Activated naive CD8-positive, alpha-beta T cell treated with anti-CD3 and anti-CD28 coated beads, Interleukin-2, amount 50 U/mL, for 24 hours (primary cell): ENCODE measurements around the gene KDM4B.
A peak's percentile ranks its signal among the peaks of the same experiment; 100 is the strongest.

ENCODE experiments used
- ATAC-seq: fragments of 150-1000 bp; cut with Tn5 transposase; one replicate; pipeline ENCODE4 v1.10.0; 2021
- DNase-seq: peaks from one replicate; pipeline ENCODE4 v3.0.0; 2021
- H3K27ac Mint-ChIP-seq: one replicate; pipeline ENCODE4 v1.8.0; 2021; ENCODE audit warnings: mild to moderate bottlenecking, mixed read lengths
- H3K27me3 Mint-ChIP-seq: one replicate; pipeline ENCODE4 v1.8.0; 2021; ENCODE audit warnings: mixed read lengths
- H3K36me3 Mint-ChIP-seq: one replicate; pipeline ENCODE4 v1.8.0; 2021; ENCODE audit warnings: low read depth, mixed read lengths
- H3K4me1 Mint-ChIP-seq: one replicate; pipeline ENCODE4 v1.8.0; 2021; ENCODE audit warnings: mixed read lengths
- H3K4me3 Mint-ChIP-seq: one replicate; pipeline ENCODE4 v1.8.0; 2021; ENCODE audit warnings: mild to moderate bottlenecking, moderate library complexity, mixed read lengths
- H3K9me3 Mint-ChIP-seq: one replicate; pipeline ENCODE4 v1.8.0; 2021; ENCODE audit warnings: mixed read lengths

The KDM4B gene

DNA sequence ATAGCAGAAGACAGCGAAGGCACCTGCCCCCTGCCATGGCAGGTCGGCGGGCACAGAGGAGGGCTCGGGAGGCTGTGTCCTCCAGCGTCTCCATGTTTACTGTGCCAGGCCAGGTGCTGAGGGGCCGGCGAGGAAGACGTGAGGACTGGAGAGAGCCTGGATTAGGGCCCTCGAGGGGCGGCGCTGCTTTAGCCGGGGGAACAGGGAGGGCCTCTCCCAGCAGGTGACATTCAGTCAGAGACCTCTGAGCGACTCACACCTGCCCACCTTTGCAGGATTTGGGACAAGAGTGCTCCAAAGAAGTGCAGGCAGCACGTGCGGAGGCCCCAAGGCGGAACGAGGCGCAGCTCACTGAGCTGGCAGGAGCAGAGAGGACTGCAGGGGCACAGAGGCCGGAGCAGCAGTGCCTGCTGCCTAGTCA, 17.6 kb downstream of the KDM4B start:
- ATAC-seq (no peak), DNase-seq (no peak)
- Mint-ChIP-seq H3K9me3 (no peaks in the 10 kb centered on the region), H3K36me3 (no peaks in the 10 kb centered on the region), H3K27me3 (no peaks in the 10 kb centered on the region), H3K4me3 (no peak overlapping the region), H3K27ac (no peak overlapping the region), H3K4me1 (peaks cover 8% of the 10 kb centered on the region)

DNA sequence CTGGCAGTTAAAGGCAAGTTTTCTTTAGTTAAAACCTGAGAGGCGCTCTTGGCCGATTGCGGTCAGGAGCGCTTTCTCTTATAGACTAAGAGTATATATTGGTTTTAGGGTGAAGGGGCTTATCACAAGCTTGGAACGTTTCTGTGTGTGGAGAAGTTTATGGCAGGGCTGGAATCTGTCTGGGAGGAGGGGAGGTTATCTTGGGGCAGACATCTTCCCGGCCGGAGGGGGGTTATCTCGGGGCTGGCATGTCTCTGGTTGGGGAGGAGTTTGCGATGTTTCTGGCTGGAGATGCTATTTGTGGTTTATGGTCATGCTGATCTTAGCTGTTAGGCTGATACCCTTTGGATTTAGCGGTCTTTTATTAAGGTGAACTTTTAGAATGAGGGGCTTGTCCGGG, 18.3 kb downstream of the KDM4B start:
- ATAC-seq (no peak), DNase-seq (no peak)
- peaks cover 10% of the 10 kb centered on the region for H3K4me1 Mint-ChIP-seq
- no peak overlapping the region for H3K4me3 Mint-ChIP-seq
- no peaks in the 10 kb centered on the region for H3K9me3 Mint-ChIP-seq
- H3K27ac Mint-ChIP-seq, result no peak overlapping the region
- peaks cover 2% of the 10 kb centered on the region for H3K36me3 Mint-ChIP-seq
- no peaks in the 10 kb centered on the region for H3K27me3 Mint-ChIP-seq

DNA sequence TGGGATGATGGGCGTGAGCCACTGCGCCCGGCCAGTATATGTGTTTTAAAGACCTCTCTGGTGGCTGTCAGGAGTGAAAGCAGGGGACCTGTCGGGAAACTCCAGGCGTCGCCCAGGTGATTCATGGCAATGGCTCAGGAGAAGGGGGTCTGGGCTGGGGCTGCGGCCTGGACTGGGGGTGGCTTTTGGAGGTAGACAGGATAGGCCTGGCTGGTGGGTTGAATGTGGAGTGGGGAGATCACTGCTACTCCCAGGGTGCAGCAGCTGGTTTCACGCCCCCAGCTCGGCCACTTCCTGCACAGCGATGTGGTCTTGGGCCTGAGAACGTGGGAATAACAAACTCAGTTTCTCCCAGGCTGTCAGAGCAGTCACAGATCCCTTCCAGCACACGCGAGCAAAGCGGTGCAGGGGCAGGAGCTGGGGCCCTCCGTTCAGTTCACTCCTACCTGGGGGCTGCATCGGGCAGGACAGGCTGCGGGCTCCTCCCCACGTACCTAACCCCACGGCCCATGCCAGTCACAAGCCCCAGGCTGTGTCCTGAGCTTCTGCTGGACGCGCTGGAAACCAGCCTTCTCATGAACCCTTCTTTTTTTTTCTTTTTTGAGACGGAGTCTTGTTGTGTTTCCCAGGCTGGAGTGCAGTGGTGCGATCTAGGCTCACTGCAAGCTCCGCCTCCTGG, 18.9 kb downstream of the KDM4B start:
- no peak overlapping the region for H3K27ac Mint-ChIP-seq
- H3K9me3 Mint-ChIP-seq, result no peaks in the 10 kb centered on the region
- H3K4me1 Mint-ChIP-seq, result peaks cover 10% of the 10 kb centered on the region
- no peaks in the 10 kb centered on the region for H3K27me3 Mint-ChIP-seq
- DNase-seq (no peak), ATAC-seq (no peak)
- no peak overlapping the region for H3K4me3 Mint-ChIP-seq
- peaks cover 3% of the 10 kb centered on the region for H3K36me3 Mint-ChIP-seq

DNA sequence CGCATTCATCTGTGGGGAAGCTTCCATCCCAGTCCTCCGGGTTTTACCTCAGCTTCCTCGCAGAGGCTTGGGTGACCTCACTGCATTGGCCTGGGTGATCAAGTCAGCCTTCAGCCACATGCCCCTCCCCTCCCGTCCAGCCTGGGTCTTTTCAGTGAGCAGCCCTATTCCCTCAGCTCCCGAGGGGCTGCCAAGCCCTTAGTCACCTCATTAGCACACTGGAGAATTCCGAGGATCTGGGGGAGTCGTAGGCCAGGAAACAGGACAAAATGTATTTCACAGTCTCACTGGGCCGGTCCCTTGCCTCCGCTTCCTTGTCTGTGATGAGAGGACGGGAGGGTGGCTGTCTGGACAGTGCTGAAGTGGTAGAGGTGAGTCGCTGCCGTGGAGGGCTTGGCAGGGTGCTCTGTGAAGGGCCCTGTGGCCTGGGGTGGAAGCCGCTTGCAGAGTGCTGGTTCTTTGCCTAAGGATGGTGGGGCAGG, 19.9 kb downstream of the KDM4B start:
- Mint-ChIP-seq H3K36me3 (peaks cover 6% of the 10 kb centered on the region), H3K9me3 (no peaks in the 10 kb centered on the region), H3K4me1 (peaks cover 10% of the 10 kb centered on the region), H3K4me3 (no peak overlapping the region), H3K27ac (no peak overlapping the region), H3K27me3 (no peaks in the 10 kb centered on the region)
- no peak for ATAC-seq
- no peak for DNase-seq

DNA sequence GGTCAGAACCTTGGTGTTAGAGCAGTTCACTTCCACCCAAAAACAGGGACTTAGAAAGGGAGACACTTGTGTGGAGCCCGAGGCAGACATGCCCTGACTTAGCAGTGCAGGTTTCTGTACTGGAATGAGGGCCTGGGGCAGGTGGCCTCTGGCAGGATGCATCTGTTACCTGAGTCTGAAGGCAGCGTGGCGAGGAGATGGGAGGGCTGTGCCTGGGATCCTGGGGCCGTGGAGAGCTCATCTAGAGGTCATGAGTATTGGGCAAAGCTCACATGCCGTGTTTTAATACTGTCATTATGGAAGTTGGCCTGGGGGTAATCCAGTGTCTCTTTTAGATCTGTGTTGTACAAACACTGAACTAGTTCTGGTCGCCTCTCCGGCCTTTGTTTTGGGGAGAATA, 21.4 kb downstream of the KDM4B start:
- peaks cover 12% of the 10 kb centered on the region for H3K4me1 Mint-ChIP-seq
- no peaks in the 10 kb centered on the region for H3K9me3 Mint-ChIP-seq
- no peak overlapping the region for H3K4me3 Mint-ChIP-seq
- no peak for DNase-seq
- ATAC-seq, result no peak
- H3K27me3 Mint-ChIP-seq, result no peaks in the 10 kb centered on the region
- no peak overlapping the region for H3K27ac Mint-ChIP-seq
- peaks cover 6% of the 10 kb centered on the region for H3K36me3 Mint-ChIP-seq

DNA sequence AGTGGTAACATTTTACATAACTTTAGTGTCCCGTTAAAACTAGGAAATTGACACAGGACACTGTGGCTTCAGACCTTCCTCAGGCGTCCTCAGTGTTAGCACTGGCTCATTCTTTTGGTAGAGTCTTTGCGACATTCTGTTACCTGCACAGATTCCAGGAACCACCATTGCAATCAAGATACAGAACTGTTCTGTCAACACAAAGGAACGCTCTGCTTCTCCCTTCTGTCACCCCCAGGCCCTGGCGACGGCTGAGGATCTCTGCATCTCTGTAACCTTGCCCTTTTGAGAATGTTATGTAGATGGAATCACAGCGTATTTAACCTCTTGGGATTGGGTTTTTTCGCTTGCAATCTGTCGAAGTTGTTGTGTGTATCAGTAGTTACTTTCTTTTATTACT, 22.6 kb downstream of the KDM4B start:
- Mint-ChIP-seq H3K36me3 (peaks cover 12% of the 10 kb centered on the region), H3K4me3 (no peak overlapping the region)

DNA sequence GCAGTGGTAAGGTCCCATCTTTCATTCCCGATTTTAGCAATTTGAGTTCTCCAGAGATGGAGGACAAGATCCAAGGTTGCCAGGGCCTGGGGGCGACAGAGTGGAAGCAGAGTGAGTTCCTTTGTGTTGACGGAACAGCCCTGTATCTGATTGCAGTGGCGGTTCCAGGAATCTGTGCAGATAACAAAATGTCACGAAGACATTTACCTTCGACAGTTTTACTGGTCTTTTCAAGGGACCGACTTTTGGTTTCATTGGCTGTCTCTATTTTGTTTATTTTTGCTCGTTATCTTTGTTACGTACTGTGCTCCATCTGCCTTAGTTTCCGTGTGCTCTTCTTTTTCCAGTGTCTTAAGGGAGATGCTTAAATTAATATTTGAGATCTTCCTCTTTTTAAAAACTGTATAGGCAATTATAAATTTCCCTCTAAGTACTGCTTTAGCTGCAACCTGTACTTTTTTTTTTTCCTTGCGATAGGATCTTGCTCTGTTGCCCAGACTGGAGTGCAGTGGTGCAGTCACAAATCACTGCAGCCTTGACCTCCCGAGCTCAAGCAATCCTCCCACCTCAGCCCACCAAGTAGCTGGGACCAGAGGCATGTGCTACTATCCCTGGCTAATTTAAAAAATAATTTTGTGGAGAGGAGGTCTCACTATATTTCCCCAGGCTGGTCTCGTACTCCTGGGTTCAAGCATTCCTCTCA, 23.2 kb downstream of the KDM4B start:
- peaks cover 12% of the 10 kb centered on the region for H3K36me3 Mint-ChIP-seq
- DNase-seq (no peak), ATAC-seq (no peak)
- H3K27ac Mint-ChIP-seq, result no peak overlapping the region
- H3K9me3 Mint-ChIP-seq, result no peaks in the 10 kb centered on the region
- no peaks in the 10 kb centered on the region for H3K27me3 Mint-ChIP-seq
- peaks cover 12% of the 10 kb centered on the region for H3K4me1 Mint-ChIP-seq
- no peak overlapping the region for H3K4me3 Mint-ChIP-seq

More for the DNA sequence above, 22.6 kb downstream of the KDM4B start:
- DNase-seq, result no peak
- H3K9me3 Mint-ChIP-seq, result no peaks in the 10 kb centered on the region
- no peaks in the 10 kb centered on the region for H3K27me3 Mint-ChIP-seq
- ATAC-seq, result no peak
- H3K4me1 Mint-ChIP-seq, result peaks cover 12% of the 10 kb centered on the region
- H3K27ac Mint-ChIP-seq, result no peak overlapping the region

DNA sequence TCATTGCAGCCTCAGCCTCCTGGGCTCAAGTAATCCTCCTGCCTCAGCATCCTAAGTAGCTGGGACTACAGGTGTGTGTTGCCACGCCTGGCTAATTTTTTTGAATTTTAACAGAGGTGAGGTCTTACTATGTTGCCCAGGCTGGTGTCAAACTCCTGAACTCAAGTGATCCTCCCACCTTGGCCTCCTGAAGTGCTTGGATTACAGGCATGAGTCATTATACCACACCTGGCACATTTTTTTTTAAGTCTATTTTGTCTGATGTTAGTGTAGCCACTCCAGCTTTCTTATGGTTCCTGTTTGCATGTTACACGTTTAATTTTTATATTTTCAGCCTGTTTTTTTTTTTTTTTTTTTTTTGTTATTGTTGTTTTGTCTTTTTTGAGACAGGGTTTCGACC, 24.8 kb downstream of the KDM4B start:
- no peaks in the 10 kb centered on the region for H3K27me3 Mint-ChIP-seq
- no peaks in the 10 kb centered on the region for H3K9me3 Mint-ChIP-seq
- H3K36me3 Mint-ChIP-seq, result peaks cover 12% of the 10 kb centered on the region
- H3K4me3 Mint-ChIP-seq, result no peak overlapping the region
- H3K4me1 Mint-ChIP-seq, result peaks cover 4% of the 10 kb centered on the region
- ATAC-seq, result no peak
- no peak overlapping the region for H3K27ac Mint-ChIP-seq
- DNase-seq, result no peak

DNA sequence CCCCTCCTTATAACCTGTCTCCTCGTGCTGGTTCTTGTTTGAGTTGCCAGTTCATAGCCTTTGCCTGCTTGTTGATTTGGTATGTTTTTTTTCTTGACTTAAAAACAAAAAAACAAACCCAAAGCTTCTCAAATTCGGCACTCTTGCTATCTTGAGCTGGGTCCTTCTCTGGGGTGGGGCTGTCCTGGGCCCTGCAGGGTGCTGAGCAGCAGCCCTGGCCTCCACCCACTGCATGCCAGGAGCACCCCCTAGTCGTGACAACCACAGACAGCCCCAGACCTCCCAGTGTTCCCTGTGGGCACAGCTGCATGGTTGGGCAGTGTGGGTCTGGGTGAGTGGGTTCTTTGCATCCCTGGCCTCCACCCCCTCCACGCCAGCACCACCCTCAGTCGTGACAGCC, 27.8 kb downstream of the KDM4B start:
- Mint-ChIP-seq H3K9me3 (no peaks in the 10 kb centered on the region), H3K36me3 (peaks cover 12% of the 10 kb centered on the region), H3K27me3 (no peaks in the 10 kb centered on the region), H3K27ac (no peak overlapping the region), H3K4me3 (no peak overlapping the region), H3K4me1 (peaks cover 7% of the 10 kb centered on the region)
- ATAC-seq (no peak), DNase-seq (no peak)

DNA sequence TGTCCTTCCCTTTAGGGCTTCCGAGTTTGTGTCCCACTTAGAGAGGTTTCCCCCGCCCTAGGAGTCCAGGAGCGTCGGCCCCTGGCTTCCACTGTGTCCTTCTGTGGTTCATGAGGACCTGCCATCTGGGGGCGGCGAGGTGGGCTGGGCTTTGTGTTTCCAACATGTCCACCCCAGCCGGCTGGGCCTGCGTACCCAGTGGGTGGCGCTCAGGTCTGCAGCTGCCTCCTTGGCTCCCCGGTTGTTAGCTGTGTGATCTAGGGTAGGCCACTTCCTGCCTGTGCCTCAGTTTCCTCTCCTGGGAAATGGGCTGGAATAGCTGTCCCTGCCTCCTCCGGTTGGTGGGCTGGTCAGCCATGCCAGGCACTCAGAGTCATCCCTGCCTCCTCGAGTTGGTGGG, 28.4 kb downstream of the KDM4B start:
- no peaks in the 10 kb centered on the region for H3K27me3 Mint-ChIP-seq
- no peak overlapping the region for H3K4me3 Mint-ChIP-seq
- no peaks in the 10 kb centered on the region for H3K9me3 Mint-ChIP-seq
- H3K27ac Mint-ChIP-seq, result no peak overlapping the region
- H3K36me3 Mint-ChIP-seq, result peaks cover 9% of the 10 kb centered on the region
- DNase-seq (no peak), ATAC-seq (no peak)
- peaks cover 6% of the 10 kb centered on the region for H3K4me1 Mint-ChIP-seq

DNA sequence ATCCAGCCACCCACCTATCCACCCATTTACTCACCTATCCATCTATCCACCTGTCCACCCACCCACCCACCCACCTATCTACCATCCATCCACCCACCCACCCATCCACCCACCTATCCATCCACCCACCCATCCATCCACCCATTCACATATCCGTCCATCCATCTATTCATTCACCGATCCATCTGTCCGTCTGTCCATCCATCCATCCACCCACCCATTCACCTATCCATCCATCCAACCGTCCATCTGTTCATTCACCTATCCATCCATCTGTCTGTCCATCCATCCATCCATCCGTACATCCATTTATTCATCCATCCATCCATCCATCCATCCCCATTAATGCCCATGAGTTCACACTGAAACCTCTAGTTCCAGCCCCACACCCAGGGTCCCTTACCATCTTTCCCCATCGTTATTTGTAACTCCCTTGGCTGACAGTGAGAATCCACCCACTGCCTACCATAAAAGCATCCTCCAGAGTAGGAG, 31.3 kb downstream of the KDM4B start:
- no peaks in the 10 kb centered on the region for H3K9me3 Mint-ChIP-seq
- H3K4me3 Mint-ChIP-seq, result no peak overlapping the region
- no peak overlapping the region for H3K27ac Mint-ChIP-seq
- no peak for DNase-seq
- H3K36me3 Mint-ChIP-seq, result peaks cover 5% of the 10 kb centered on the region
- peaks cover 4% of the 10 kb centered on the region for H3K4me1 Mint-ChIP-seq
- ATAC-seq, result no peak
- H3K27me3 Mint-ChIP-seq, result no peaks in the 10 kb centered on the region

DNA sequence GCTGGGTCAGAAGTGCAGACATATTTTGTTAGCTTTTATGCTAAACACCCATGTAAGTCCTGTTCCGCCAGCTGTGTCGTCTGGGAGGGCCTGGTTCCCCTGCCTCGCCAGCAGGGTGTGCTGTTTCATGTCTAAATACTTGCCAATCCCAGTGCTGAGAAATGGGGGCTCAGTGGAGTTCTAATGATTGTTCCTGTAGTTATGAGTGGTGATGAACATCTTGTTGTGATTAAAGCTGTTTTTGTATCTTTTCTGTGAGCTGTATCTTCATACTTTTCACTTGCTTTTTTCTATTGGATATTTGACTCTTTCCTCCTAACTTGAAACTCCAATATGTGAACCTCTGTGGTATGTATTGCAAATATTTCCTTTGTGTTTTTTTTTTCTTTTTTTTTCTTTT, 32.7 kb downstream of the KDM4B start:
- H3K36me3 Mint-ChIP-seq, result peaks cover 3% of the 10 kb centered on the region
- peaks cover 4% of the 10 kb centered on the region for H3K4me1 Mint-ChIP-seq

DNA sequence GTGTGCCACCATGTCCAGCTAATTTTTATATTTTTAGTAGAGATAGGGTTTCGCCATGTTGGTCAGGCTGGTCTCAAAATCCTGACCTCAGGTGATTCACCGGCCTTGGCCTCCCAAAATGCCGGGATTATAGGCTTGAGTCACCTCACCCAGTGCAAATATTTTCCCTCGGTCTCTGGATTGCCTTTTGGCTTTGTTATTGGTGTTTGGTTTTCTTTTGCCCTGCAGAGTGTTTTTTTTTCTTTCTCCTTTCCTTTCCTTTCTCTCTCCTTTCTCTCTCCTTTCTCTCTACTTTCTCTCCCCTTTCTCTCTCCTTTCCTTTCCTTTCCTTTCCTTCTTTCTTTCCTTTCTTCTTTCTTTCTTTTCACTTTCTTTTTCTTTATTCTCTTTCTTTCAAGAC, 33.2 kb downstream of the KDM4B start:
- H3K27ac Mint-ChIP-seq, result no peak overlapping the region
- peaks cover 4% of the 10 kb centered on the region for H3K4me1 Mint-ChIP-seq
- H3K36me3 Mint-ChIP-seq, result peaks cover 3% of the 10 kb centered on the region
- H3K4me3 Mint-ChIP-seq, result no peak overlapping the region
- no peaks in the 10 kb centered on the region for H3K27me3 Mint-ChIP-seq
- DNase-seq, result no peak
- H3K9me3 Mint-ChIP-seq, result peaks cover 2% of the 10 kb centered on the region
- no peak for ATAC-seq

More for the DNA sequence above, 32.7 kb downstream of the KDM4B start:
- Mint-ChIP-seq H3K4me3 (no peak overlapping the region), H3K9me3 (no peaks in the 10 kb centered on the region), H3K27me3 (no peaks in the 10 kb centered on the region), H3K27ac (no peak overlapping the region)
- peak; percentile 46 for DNase-seq
- ATAC-seq, result peak; percentile 44

DNA sequence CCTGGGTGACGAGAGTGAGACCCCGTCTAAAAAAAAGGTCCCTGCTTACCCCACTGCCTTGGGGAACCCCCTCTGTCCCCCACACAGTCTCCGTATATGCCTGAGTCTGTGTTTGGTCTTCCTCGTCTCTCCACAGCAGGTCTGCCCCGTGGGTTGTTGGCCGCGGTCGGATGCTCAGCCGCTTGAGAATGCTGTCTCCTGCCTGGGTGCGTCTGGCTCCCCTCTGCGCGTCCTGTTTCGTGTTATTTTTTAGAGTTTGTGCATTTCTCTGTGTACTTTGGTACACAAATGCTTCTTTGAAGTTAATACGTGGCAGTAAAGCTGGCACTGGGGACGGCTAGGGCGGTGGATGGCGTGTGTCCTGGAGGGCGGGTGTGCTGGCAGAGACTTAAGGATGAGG, 34.9 kb downstream of the KDM4B start:
- ATAC-seq (no peak), DNase-seq (no peak)
- Mint-ChIP-seq H3K4me1 (peaks cover 6% of the 10 kb centered on the region), H3K27ac (no peak overlapping the region), H3K4me3 (no peak overlapping the region), H3K27me3 (no peaks in the 10 kb centered on the region), H3K9me3 (peaks cover 5% of the 10 kb centered on the region), H3K36me3 (peaks cover 15% of the 10 kb centered on the region)

DNA sequence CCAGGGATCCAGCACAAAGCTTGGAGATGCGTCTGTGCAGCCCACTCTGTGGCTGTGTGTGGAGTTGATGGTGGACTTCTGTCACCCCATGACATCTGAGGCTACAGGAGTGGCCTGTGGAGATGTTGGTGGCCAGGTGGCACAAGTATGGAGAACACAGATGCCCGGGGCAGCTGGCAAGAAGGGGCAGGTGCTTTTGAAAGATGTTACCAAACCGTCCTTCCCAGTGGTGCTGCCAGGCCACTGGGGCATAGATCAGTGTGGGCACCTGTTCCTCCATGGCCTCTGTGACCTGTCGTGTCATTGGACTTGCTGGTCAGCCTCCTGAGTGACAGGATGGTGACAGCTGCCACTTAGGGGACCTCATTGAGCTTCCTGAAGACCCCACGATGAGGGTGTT, 36.2 kb downstream of the KDM4B start:
- ATAC-seq (no peak), DNase-seq (no peak)
- peaks cover 5% of the 10 kb centered on the region for H3K9me3 Mint-ChIP-seq
- no peaks in the 10 kb centered on the region for H3K27me3 Mint-ChIP-seq
- no peak overlapping the region for H3K27ac Mint-ChIP-seq
- H3K4me1 Mint-ChIP-seq, result peaks cover 6% of the 10 kb centered on the region
- H3K36me3 Mint-ChIP-seq, result peaks cover 15% of the 10 kb centered on the region
- H3K4me3 Mint-ChIP-seq, result no peak overlapping the region
